Subcutaneous abdominal adipose tissue (tissue), 5 donors: ENCODE results near the gene CALML6.

ENCODE experiments used
- H3K27ac ChIP-seq: one replicate; pipeline ENCODE4 v1.7.0; 2013; ENCODE audit warnings: low read depth, mild to moderate bottlenecking, inconsistent platforms, low read length, moderate library complexity
- H3K27me3 ChIP-seq, 5 donors: one replicate each; pipeline ENCODE4 v1.7.0; 2013; ENCODE audit warnings: low read length in 5 of 5, inconsistent platforms in 1 of 5; ENCODE audit not compliant: control insufficient read depth in 5 of 5, insufficient read depth in 4 of 5
- H3K36me3 ChIP-seq, 5 donors: one replicate each; pipeline ENCODE4 v1.7.0; 2013; ENCODE audit warnings: low read length in 5 of 5; ENCODE audit not compliant: control insufficient read depth in 5 of 5, insufficient read depth in 5 of 5
- H3K4me1 ChIP-seq, 5 donors: one replicate each; pipeline ENCODE4 v1.7.0; 2013; ENCODE audit warnings: low read length in 5 of 5, mild to moderate bottlenecking in 3 of 5, moderate library complexity in 1 of 5; ENCODE audit not compliant: control insufficient read depth in 5 of 5, insufficient read depth in 5 of 5
- H3K4me3 ChIP-seq, 5 donors: one replicate each; pipeline ENCODE4 v1.7.0; 2013; ENCODE audit warnings: low read length in 5 of 5, low read depth in 1 of 5
- H3K9ac ChIP-seq, 5 donors: one replicate each; pipeline ENCODE4 v1.7.0; 2013; ENCODE audit warnings: low read length in 5 of 5, mild to moderate bottlenecking in 4 of 5, moderate library complexity in 3 of 5
- H3K9me3 ChIP-seq, 5 donors: one replicate each; pipeline ENCODE4 v1.7.0; 2013; ENCODE audit warnings: low read length in 5 of 5; ENCODE audit not compliant: control insufficient read depth in 5 of 5
- donor health status: healthy.
- donor health status: healthy.
- donor health status: healthy.
- donor health status: healthy.
- donor health status: healthy.

CALML6 gene

GRCh38 chr1:1898246-1898933, 16.7 kb upstream of the CALML6 start:
- Histone ChIP-seq H3K9ac (no peak overlapping the region), H3K27ac (no peak overlapping the region), H3K9me3 (peaks cover 0 to 5% (median 0%) of the 10 kb centered on the region in 5 donors), H3K27me3 (peaks cover 0 to 12% (median 8%) of the 10 kb centered on the region in 5 donors), H3K36me3 (no peaks in the 10 kb centered on the region), H3K4me3 (no peak overlapping the region), H3K4me1 (peaks cover 0 to 15% (median 15%) of the 10 kb centered on the region in 5 donors)

GRCh38 chr1:1899266-1899966, 15.6 kb upstream of the CALML6 start:
- H3K27ac ChIP-seq = no peak overlapping the region
- H3K36me3 ChIP-seq = no peaks in the 10 kb centered on the region
- no peak overlapping the region for H3K9ac ChIP-seq
- peaks cover 0 to 9% (median 8%) of the 10 kb centered on the region in 5 donors for H3K4me1 ChIP-seq
- no peak overlapping the region for H3K4me3 ChIP-seq
- H3K27me3 ChIP-seq = peaks cover 0 to 12% (median 8%) of the 10 kb centered on the region in 5 donors
- peaks cover 0 to 6% (median 0%) of the 10 kb centered on the region in 5 donors for H3K9me3 ChIP-seq

- Histone ChIP-seq H3K36me3 (no peaks in the 10 kb centered on the region), H3K9me3 (peaks cover 0 to 6% (median 0%) of the 10 kb centered on the region in 5 donors), H3K4me3 (no peak overlapping the region), H3K27me3 (peaks cover 0 to 12% (median 8%) of the 10 kb centered on the region in 5 donors), H3K4me1 (peaks cover 0 to 4% (median 2%) of the 10 kb centered on the region in 5 donors), H3K27ac (no peak overlapping the region), H3K9ac (no peak overlapping the region)
Observed at GRCh38 chr1:1899967-1900327, 15.1 kb upstream of the CALML6 start.

- peaks cover 0 to 6% (median 0%) of the 10 kb centered on the region in 5 donors for H3K9me3 ChIP-seq
- no peak overlapping the region for H3K9ac ChIP-seq
- no peak overlapping the region for H3K27ac ChIP-seq
- H3K36me3 ChIP-seq = no peaks in the 10 kb centered on the region
- H3K27me3 ChIP-seq = peaks cover 0 to 5% (median 3%) of the 10 kb centered on the region in 5 donors
- H3K4me1 ChIP-seq = peaks cover 0 to 3% (median 0%) of the 10 kb centered on the region in 5 donors
- no peak overlapping the region for H3K4me3 ChIP-seq
Observed at GRCh38 chr1:1900883-1901640, 14.0 kb upstream of the CALML6 start.

- H3K9me3 ChIP-seq = peaks cover 0 to 6% (median 0%) of the 10 kb centered on the region in 5 donors
- no peaks in the 10 kb centered on the region for H3K36me3 ChIP-seq
- H3K9ac ChIP-seq = no peak overlapping the region
- H3K4me1 ChIP-seq = peaks cover 0 to 8% (median 4%) of the 10 kb centered on the region in 5 donors
- H3K27ac ChIP-seq = no peak overlapping the region
- H3K27me3 ChIP-seq = peaks cover 0 to 4% (median 3%) of the 10 kb centered on the region in 5 donors
- no peak overlapping the region for H3K4me3 ChIP-seq
Observed at GRCh38 chr1:1901641-1902294, 13.3 kb upstream of the CALML6 start.

GRCh38 chr1:1903224-1903623, 11.8 kb upstream of the CALML6 start:
- H3K27me3 ChIP-seq = peaks cover 0 to 4% (median 3%) of the 10 kb centered on the region in 5 donors
- H3K9me3 ChIP-seq = peaks cover 0 to 6% (median 0%) of the 10 kb centered on the region in 5 donors
- no peaks in the 10 kb centered on the region for H3K36me3 ChIP-seq
- H3K27ac ChIP-seq = no peak overlapping the region
- no peak overlapping the region for H3K4me3 ChIP-seq
- no peak overlapping the region for H3K9ac ChIP-seq
- H3K4me1 ChIP-seq = peaks cover 0 to 18% (median 14%) of the 10 kb centered on the region in 5 donors

GRCh38 chr1:1906185-1907097, 8.6 kb upstream of the CALML6 start:
- Histone ChIP-seq H3K36me3 (no peaks in the 10 kb centered on the region), H3K9me3 (peaks cover 0 to 6% (median 0%) of the 10 kb centered on the region in 5 donors), H3K27ac (peak overlapping the region; percentile 50), H3K9ac (peak overlapping the region in 1 of 5 donors; percentile 30), H3K4me1 (peaks cover 0 to 31% (median 23%) of the 10 kb centered on the region in 5 donors), H3K27me3 (peaks cover 0 to 3% (median 0%) of the 10 kb centered on the region in 5 donors), H3K4me3 (no peak overlapping the region)

- Histone ChIP-seq H3K27ac (peak overlapping the region; percentile 50), H3K4me1 (peaks cover 0 to 31% (median 23%) of the 10 kb centered on the region in 5 donors), H3K9me3 (peaks cover 0 to 6% (median 0%) of the 10 kb centered on the region in 5 donors), H3K4me3 (no peak overlapping the region), H3K9ac (peak overlapping the region in 1 of 5 donors; percentile 30), H3K36me3 (no peaks in the 10 kb centered on the region), H3K27me3 (no peaks in the 10 kb centered on the region)
Observed at GRCh38 chr1:1907098-1907736, 7.8 kb upstream of the CALML6 start.
